ENCODE results near the gene PERM1. TPM values are rescaled to one million over a fixed set of nuclear protein-coding genes. Genes with fewer than 3 reads are reported as not detected.

Gene PERM1
- total and polyA plus RNA-seq, 2 of the 8 experiments (the other 6 are each of a cell fraction or from before 2014, with no cell fraction given) = not detected

GRCh38 chr1:947958-948357 is 33.9 kb downstream of the PERM1 start (continued):
- TF ChIP-seq CHD7 (IDR thresholded peaks at IDR 0.05; ENCODE audit: insufficient replicate concordance, low read length) (no peak), MAFK (IDR thresholded peaks at IDR 0.05; ENCODE audit: low read depth, low read length) (no peak), PHF8 (conservative IDR thresholded peaks at IDR 0.05; ENCODE audit: low read depth, low read length) (no peak), TBP (IDR thresholded peaks at IDR 0.05; ENCODE audit: low read depth, low read length) (no peak), CEBPB (IDR thresholded peaks at IDR 0.05; ENCODE audit: low read depth, low read length) (no peak), BACH1 (IDR thresholded peaks at IDR 0.05; ENCODE audit: low read length) (no peak), EGR1 (IDR thresholded peaks at IDR 0.05; ENCODE audit: borderline replicate concordance, low read depth, low read length) (no peak), FOSL1 (IDR thresholded peaks at IDR 0.05; ENCODE audit: insufficient read depth, low read depth, low read length) (no peak), SIRT6 (IDR thresholded peaks at IDR 0.05; ENCODE audit: low read length) (no peak), KDM5A (IDR thresholded peaks at IDR 0.05; ENCODE audit: low read length) (no peak), KDM4A (IDR thresholded peaks at IDR 0.05; ENCODE audit: low read depth, low read length, severe bottlenecking) (no peak)
